ENCODE results near the gene KBTBD12.

GRCh38 chr3:127975153-127976029 lies 60.4 kb downstream of the KBTBD12 start:
- TF ChIP-seq EZH2phosphoT487 (IDR thresholded peaks at IDR 0.05; ENCODE audit: low read length) (no peak), CTCF (IDR thresholded peaks at IDR 0.05; ENCODE audit: low read length) (no peak)
